K562 (cell line): ENCODE measurements around the gene TMEFF2. TPM values are rescaled to one million over a fixed set of nuclear protein-coding genes. Genes with fewer than 3 reads are reported as not detected.

Experiments used
- ATAC-seq: fragments of 200-7000 bp; cut with Tn5 transposase; 3 replicates; pipeline ENCODE4 v1.9.1; 2020; ENCODE audit warnings: moderate library complexity
- BruUV-seq: library from RNA; stranded (reverse); fragments of 400-500 nt; replicated peaks from 2 replicates; lab custom pipeline; 2021; lab: Mats Ljungman, UMichigan
- CTCF ChIA-PET: fragments of 300-600 bp; formaldehyde crosslinking; extraction: SDS; loops from one replicate; lab custom pipeline; 2021; ENCODE audit warnings: low intra/inter-chr PET ratio; lab: Yijun Ruan, JAX
- POLR2A ChIA-PET: fragments of 300-600, 350-650 bp; sonication (Branson Sonifier 250); formaldehyde crosslinking; extraction: SDS; loops from one replicate; lab custom pipeline; 2021; ENCODE audit warnings: antibody characterized with exemption, inconsistent platforms; lab: Yijun Ruan, JAX
- DNase-seq, 4 experiments: peaks; one replicate each; pipeline versions ENCODE4 v3.0.0 to v3.0.0-alpha.2; 2011 to 2018; ENCODE audit warnings: low spot score in 3 of 4, mixed read lengths in 3 of 4; ENCODE audit errors: extremely low read depth in 1 of 4
- FAIRE-seq: peaks from 2 replicates; lab custom pipeline; 2011; peaks lifted over from hg19 to GRCh38; lab: Jason Lieb, UNC
- H2AFZ ChIP-seq: 2 replicates; pipeline ENCODE4 v1.6.0; 2011; ENCODE audit warnings: low read depth, low read length, control low read depth, inconsistent platforms
- H3K27ac ChIP-seq: fragments of 200-600 bp; 3 replicates; pipeline ENCODE4 v1.8.0; 2011; ENCODE audit warnings: low read depth, mild to moderate bottlenecking, control low read depth, inconsistent platforms, low read length, moderate library complexity, mixed read lengths; ENCODE audit errors: extremely low read depth
- H3K27me3 ChIP-seq, 2 experiments: fragments of 300-600 bp in 1 of 2; 2 replicates in 1 of 2; 3 replicates in 1 of 2; pipeline versions ENCODE4 v1.6.0 to v1.8.0; 2011; ENCODE audit warnings: inconsistent platforms in 2 of 2, low read length in 2 of 2, mild to moderate bottlenecking in 1 of 2, mixed read lengths in 1 of 2, moderate library complexity in 1 of 2; ENCODE audit not compliant: control insufficient read depth in 2 of 2, insufficient read depth in 2 of 2
- H3K36me3 ChIP-seq: fragments of 300-600 bp; 3 replicates; pipeline ENCODE4 v1.8.0; 2011; ENCODE audit warnings: mild to moderate bottlenecking, low read length, inconsistent platforms; ENCODE audit not compliant: control insufficient read depth, insufficient read depth
- H3K4me1 ChIP-seq, 2 experiments: fragments of 200-600 bp in 1 of 2; replicated peaks in 1 of 2; 2 replicates in 1 of 2; 3 replicates in 1 of 2; pipeline versions ENCODE4 v1.5.1 to v1.8.0; 2011; ENCODE audit warnings: inconsistent platforms in 2 of 2, low read length in 2 of 2, mild to moderate bottlenecking in 1 of 2, mixed read lengths in 1 of 2, moderate library complexity in 1 of 2; ENCODE audit not compliant: control insufficient read depth in 2 of 2, insufficient read depth in 2 of 2
- H3K4me2 ChIP-seq: 2 replicates; pipeline ENCODE4 v1.6.1; 2011; ENCODE audit warnings: low read length, control low read depth, inconsistent platforms, mixed read lengths; ENCODE audit not compliant: insufficient read depth
- H3K4me3 ChIP-seq: fragments of 200-600 bp; sonication (generic), shearing (Covaris generic); 2 replicates; pipeline ENCODE4 v1.5.1; 2016; ENCODE audit warnings: control low read depth, inconsistent platforms
- H3K79me2 ChIP-seq: fragments of 200-600 bp; 3 replicates; pipeline ENCODE4 v1.8.0; 2011; ENCODE audit warnings: low read length, inconsistent platforms; ENCODE audit not compliant: control insufficient read depth, insufficient read depth
- H3K9ac ChIP-seq, 2 experiments: 2 replicates each; pipeline versions ENCODE4 v1.6.0 to v1.6.1; 2011; ENCODE audit warnings: low read depth in 2 of 2, low read length in 2 of 2, control low read depth in 1 of 2, inconsistent platforms in 1 of 2, mild to moderate bottlenecking in 1 of 2, mixed read lengths in 1 of 2; ENCODE audit not compliant: insufficient read depth in 1 of 2
- H3K9me1 ChIP-seq: one replicate; pipeline ENCODE4 v1.6.0; 2011; ENCODE audit warnings: inconsistent platforms, mild to moderate bottlenecking, low read length, moderate library complexity; ENCODE audit not compliant: control insufficient read depth, insufficient read depth
- H3K9me3 ChIP-seq: replicated peaks from 2 replicates; pipeline ENCODE4 v1.5.1; 2011; ENCODE audit warnings: low read depth, low read length, inconsistent platforms; ENCODE audit not compliant: control insufficient read depth, insufficient read depth
- H4K20me1 ChIP-seq: replicated peaks from 2 replicates; pipeline ENCODE4 v1.6.1; 2011; ENCODE audit warnings: low read length, inconsistent platforms, mixed read lengths; ENCODE audit not compliant: control insufficient read depth, insufficient read depth
- ARNT ChIP-seq, 2 experiments: fragments of 450-650 bp; IDR thresholded peaks; 2 replicates each; pipeline ENCODE4 v1.6.1; 2016; ENCODE audit warnings: mild to moderate bottlenecking in 1 of 2
- WGBS: fragments of 100-300 bp; shearing (Covaris generic); methylation state at CpG from one replicate; pipeline ENCODE4 v1.1.6; 2016; ENCODE audit warnings: low coverage, mixed read lengths; ENCODE audit not compliant: insufficient coverage; ENCODE audit errors: missing lambda C conversion rate; 5-methylcytosine and 5-hydroxymethylcytosine counted together
- in situ Hi-C: fragments of 300-500 bp; cut with MboI; formaldehyde crosslinking; loops from 4 replicates; pipeline ENCODE4 v1.15.0; 2018; ENCODE audit warnings: inconsistent platforms, mixed read lengths
- intact Hi-C: fragments of 100-400 bp; cut with micrococcal nuclease; formaldehyde crosslinking; loops from 2 replicates; pipeline ENCODE4 v1.14.2; 2022
- polyA plus RNA-seq, 8 experiments: library from polyadenylated mRNA; depleted of rRNA in 4 of 8; stranded (reverse) in 5 of 8; unstranded in 3 of 8; fragments of >200 nt; fragmentation: Nextera tagmentation in 2 of 8; fragmentation: Illumina TruSeq in 1 of 8; extraction: Ambion mirVana in 2 of 8; extraction: Trizol in 1 of 8; gene quantifications; 2 replicates each; pipeline versions ENCODE4 v1.2.1 to v1.2.3, GENCODE V29; 2011 to 2014; ENCODE audit warnings: inconsistent platforms in 1 of 8, missing spikeins in 1 of 8
- total RNA-seq, 7 experiments: library from RNA; depleted of rRNA in 6 of 7; stranded (reverse); fragments of >200 nt in 6 of 7; fragmentation: Illumina TruSeq in 2 of 7; extraction: Trizol in 2 of 7; gene quantifications; 2 replicates each; pipeline versions ENCODE4 v1.2.1 to v1.2.3, GENCODE V29; 2011 to 2021; ENCODE audit warnings: low replicate concordance in 1 of 7
- TF ChIP-seq, protein P1 (sequence below): sonication (generic); formaldehyde crosslinking; IDR thresholded peaks from 2 replicates; pipeline ENCODE4 v1.8.0; 2023; ENCODE audit warnings: missing genetic modification reagents, mild to moderate bottlenecking, borderline replicate concordance

The TMEFF2 gene
- total and polyA plus RNA-seq, 9 of the 15 experiments (the other 6 are each of a cell fraction or from before 2014, with no cell fraction given), result 1.4 TPM; not detected in 8

DNA sequence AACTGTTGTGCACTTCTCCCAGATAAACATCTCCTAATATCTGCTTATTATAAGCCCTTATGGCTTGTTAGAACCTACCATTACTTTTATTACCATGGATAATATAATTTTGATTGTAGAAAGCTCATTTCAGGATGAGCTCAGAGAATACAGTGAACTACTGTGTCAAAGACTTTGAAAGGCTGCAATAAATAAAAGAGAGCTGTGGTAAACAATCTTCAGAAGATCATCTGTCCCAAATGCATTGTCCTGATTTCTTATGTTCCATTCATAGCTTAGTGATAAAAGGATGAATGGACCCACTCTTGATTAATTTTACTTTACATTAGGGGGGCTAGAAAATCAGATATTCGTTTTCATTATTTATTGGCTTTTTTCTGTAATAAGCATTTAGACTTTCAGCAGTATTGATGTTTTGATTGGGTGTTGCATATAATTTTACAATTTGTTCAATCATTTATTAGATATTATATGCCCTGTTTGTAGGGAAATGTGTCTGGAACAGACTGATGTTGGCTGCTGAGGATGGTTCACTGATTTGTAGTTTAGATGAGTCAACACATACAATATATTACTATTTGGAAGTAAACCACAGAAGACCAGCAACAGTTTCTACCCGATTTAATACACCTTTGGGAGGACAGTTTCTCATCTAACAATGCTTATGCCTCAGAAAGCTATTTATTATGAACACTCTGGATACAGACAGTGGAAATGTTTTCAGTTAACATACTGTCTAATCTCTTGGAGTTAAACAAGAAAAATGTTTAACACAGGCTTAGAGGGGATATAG, 147.2 kb downstream of the TMEFF2 start:
- no TSS peak for BruUV-seq
- Histone ChIP-seq H3K9me3 (no peaks in the 10 kb centered on the region), H3K27me3 (no peaks in the 10 kb centered on the region), H3K4me3 (no peak overlapping the region), H3K4me2 (no peak overlapping the region), H3K27ac (no peak overlapping the region), H2AFZ (no peak overlapping the region), H3K79me2 (no peaks in the 10 kb centered on the region), H3K9me1 (no peaks in the 10 kb centered on the region), H3K36me3 (no peaks in the 10 kb centered on the region), H3K4me1 (no peaks in the 10 kb centered on the region), H3K9ac (no peak overlapping the region), H4K20me1 (no peaks in the 10 kb centered on the region)
- CTCF ChIA-PET, result no interaction called here
- no peak for ATAC-seq
- WGBS, result 11% methylated on average over 2 of the region's 2 CpGs
- TF ChIP-seq, protein P1, sequence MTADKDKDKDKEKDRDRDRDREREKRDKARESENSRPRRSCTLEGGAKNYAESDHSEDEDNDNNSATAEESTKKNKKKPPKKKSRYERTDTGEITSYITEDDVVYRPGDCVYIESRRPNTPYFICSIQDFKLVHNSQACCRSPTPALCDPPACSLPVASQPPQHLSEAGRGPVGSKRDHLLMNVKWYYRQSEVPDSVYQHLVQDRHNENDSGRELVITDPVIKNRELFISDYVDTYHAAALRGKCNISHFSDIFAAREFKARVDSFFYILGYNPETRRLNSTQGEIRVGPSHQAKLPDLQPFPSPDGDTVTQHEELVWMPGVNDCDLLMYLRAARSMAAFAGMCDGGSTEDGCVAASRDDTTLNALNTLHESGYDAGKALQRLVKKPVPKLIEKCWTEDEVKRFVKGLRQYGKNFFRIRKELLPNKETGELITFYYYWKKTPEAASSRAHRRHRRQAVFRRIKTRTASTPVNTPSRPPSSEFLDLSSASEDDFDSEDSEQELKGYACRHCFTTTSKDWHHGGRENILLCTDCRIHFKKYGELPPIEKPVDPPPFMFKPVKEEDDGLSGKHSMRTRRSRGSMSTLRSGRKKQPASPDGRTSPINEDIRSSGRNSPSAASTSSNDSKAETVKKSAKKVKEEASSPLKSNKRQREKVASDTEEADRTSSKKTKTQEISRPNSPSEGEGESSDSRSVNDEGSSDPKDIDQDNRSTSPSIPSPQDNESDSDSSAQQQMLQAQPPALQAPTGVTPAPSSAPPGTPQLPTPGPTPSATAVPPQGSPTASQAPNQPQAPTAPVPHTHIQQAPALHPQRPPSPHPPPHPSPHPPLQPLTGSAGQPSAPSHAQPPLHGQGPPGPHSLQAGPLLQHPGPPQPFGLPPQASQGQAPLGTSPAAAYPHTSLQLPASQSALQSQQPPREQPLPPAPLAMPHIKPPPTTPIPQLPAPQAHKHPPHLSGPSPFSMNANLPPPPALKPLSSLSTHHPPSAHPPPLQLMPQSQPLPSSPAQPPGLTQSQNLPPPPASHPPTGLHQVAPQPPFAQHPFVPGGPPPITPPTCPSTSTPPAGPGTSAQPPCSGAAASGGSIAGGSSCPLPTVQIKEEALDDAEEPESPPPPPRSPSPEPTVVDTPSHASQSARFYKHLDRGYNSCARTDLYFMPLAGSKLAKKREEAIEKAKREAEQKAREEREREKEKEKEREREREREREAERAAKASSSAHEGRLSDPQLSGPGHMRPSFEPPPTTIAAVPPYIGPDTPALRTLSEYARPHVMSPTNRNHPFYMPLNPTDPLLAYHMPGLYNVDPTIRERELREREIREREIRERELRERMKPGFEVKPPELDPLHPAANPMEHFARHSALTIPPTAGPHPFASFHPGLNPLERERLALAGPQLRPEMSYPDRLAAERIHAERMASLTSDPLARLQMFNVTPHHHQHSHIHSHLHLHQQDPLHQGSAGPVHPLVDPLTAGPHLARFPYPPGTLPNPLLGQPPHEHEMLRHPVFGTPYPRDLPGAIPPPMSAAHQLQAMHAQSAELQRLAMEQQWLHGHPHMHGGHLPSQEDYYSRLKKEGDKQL (CRISPR knock-in tag), result no peak
- no peak for TF ChIP-seq ARNT (IDR thresholded peaks at IDR 0.05)
- POLR2A ChIA-PET, result interaction anchor here (0.7 kb wide), 1 partner anchor 159 kb away, joined by 3 read pairs; no protein-coding TSS in a partner anchor
- intact Hi-C loops (no loop called here), in situ Hi-C loops (no loop called here)
- DNase-seq, result no peak
- no peak for FAIRE-seq
